Inflammatory macrophage treated with lipopolysaccharide for 4 hours (primary cell): ENCODE data around the gene LBP.
A peak's percentile ranks its signal among the peaks of the same experiment; 100 is the strongest.
"Not testable (repeated sequence)": the region's sequence is repeated elsewhere in the genome, so short reads cannot be mapped to it uniquely, and the experiment has no call there.

Experiments
- DNase-seq: peaks from one replicate; pipeline ENCODE4 v3.0.0-alpha.2; 2020

LBP gene

DNA sequence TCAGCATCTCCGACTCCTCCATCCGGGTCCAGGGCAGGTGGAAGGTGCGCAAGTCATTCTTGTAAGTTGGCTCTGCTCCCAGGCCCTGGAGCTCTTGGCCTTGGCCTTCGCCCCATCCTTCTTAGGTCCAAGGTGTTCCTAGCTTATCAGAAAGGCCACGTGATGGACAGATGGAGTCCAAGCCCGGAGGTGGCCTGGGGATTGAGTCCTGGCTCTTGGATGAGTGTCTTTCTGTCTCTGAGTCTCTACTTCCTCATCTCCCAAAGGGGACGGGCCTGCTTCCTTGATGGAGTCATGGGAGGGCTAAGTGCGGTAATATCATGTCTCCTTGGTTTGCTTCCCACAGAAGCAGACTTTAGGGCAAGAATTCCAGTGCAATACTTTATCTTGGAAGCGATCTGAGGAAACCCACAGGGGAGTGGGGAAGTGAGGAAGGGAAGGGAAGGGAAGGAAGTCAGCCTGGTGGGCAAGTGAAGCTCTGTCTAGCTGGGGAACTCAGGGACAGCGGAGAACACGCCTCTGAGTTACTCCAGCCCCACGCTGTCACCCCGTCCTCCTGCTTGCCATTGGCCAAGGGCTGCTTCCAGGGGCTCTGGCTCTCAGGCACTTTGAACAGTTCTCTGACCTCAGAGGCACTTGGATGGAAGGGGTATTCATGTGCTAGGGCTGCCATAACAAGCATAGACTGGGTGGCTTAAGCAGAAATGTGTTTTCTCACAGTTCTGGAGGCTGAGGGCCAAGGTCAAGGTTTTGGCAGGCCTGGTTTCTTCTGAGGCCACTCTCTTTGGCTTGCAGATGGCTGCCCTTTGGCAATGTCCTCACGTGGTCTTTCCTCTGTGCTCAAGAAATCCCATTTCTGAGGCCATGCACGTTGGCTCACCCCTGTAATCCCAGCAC, 4.8 kb downstream of the LBP start:
- peak; percentile 18 for DNase-seq

DNA sequence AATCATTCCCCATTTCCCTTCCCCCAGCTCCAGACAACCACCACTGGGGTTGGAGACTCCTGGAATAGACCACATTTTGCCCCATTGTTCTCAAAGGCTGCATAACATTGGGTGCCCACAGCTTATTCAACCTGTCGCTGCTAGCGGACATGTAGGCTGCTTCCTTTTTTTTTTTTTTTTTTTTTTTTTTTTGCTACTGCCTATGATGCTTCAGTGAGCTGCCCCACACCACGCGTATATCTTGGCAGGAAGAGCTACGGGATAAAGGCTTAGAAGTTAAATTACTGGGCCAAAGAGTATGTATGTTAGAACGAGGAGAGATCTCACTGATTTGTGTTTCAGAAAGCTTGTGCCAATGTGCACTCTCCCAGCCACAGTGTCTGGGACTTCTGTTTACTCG, 7.0 kb downstream of the LBP start:
- peak; percentile 13 for DNase-seq

DNA sequence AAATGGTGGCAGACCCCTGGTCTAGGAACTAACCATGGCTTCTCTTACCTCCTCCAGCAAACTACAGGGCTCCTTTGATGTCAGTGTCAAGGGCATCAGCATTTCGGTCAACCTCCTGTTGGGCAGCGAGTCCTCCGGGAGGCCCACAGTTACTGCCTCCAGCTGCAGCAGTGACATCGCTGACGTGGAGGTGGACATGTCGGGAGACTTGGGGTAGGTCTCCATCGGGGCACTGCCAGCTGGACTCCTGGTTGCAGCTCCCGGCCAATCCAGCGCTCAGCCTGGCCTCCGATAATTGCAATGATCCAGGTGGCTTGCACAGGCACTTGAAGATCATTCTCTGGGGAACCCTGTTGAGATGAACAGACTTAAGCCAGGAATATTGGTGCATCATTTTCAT, 7.9 kb downstream of the LBP start:
- no peak for DNase-seq

DNA sequence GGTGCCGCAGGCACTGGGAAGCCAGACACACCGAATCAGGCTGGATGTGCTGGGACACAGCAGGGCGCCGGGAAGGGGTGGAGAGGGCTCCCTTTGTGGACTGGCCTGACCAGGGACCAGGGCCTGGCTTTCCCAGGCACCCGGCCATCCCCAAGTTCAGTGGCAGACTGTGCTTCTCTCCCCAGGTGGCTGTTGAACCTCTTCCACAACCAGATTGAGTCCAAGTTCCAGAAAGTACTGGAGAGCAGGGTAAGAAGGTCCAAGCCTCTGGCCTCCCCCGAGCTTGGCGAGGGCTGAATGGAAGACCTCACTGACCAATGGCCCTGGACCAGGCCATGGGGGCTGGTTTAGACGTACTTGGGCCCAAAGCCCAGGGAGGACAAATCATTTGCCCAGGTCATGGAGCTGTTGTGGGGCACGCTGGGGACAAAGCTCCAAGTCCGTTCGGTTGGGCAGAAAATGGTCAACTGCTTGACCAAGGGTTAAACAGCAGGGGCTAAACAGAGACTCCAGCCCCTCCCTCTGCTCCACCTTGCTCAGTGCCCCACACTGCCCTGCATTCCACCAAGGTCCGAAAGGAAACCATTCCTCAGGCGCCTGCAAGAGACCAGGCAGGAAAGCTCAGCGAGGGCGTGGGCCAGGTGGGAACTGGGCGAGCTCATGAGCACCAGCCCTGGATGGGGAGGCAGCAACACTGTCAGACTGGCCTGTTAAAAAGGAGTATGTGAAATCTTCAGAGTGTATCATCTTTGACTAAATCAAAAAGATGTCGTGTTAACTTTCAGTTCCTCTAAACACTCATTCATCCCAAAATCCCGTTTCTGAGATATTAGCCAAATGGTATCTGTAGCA, 9.1 kb downstream of the LBP start:
- peak; percentile 81 for DNase-seq

DNA sequence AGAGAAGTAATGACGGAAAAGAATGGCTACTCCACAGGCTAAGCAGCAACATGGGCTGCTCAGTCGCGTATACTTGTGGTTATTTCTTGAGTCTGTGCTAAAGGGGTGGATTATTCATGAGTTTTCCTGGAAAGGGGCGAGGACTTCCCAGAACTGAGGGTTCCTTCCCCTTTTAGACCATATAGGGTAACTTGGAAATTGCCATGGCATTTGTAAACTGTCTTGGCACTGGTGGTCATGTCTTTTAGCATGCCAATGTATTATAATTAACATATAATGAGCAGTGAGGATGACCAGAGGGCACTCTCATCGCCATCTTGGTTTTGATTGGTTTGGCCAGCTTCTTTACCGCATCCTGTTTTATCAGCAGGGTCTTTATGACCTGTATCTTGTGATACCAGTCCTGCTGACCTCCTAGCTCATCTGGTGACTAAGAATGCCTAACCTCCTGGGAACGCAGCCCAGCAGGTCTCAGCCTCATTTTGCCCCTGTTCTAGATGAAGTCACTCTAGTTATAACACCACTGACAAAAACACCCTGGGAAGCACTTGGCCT, 11.4 kb downstream of the LBP start:
- peak; percentile 80 for DNase-seq

DNA sequence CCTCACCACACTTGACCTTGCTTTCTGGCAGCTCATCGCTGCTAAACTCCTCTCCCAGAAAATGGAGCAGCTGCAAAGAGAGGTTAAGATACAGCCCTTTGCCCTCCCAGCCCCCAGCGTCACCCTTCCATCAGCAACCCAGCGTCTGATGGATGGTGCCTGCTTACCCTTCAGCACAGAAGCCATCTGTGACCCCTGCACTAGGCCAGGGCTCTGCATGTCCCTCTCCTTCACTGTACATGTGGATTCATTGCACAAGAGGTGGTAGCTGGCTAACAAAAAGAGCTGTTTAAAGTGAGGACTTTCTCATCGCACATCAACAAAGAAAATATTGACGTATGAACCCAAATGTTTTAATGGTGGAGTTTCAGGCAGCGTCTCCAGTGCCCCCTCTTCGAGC, 12.3 kb downstream of the LBP start:
- no peak for DNase-seq

DNA sequence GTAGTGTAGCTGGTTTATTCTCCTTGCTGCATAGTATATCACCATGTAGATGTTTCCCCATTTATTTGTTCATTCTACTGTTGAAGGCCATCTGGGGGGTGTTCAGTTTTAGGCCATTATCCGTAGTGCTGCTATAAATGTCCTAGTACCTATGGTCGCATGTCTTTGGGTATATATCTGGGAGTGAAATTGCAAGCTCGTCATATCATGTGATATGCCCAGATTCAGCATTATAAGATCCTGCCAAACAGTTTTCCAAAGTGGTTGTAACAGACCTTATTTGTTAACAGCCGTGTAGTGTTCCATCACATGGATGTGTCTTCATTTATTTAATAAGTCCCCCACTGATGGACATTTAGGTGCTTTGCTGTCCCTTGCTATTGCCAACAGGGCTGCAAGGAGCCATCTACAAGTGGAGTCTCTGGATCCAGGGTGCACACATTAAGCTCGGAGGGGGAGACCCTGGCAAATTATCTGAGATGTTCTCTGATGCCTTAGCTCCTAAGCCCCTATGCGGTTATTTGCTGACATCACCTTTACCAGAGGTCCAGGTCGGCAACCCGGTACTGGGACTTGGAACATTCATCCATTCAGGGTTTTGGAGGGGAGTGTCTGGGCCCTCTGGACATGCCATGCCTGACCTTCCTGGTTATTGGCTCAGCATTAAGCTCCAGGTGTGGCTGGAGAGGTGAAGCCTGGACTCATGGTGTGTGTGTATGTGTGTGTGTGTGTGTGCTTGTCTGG, 16.9 kb downstream of the LBP start:
- no peak for DNase-seq

DNA sequence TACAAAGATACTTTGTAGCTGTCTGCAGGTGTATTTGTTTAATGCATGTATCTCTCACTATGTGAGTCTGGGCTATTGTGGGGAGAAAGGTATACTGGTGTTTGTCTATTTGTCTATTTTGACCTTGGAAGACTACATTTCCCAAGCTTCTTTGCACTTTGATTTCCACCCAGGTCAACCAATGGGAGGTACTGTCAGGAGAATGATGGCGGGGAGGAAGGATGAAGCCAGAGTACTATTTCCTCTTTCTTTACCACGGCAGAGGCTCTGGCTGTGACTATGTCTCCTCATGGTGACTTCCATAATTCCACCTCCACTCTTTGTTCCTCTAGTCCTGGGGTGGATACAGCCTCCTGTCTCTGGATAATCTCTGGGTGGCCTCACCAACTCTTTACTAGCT, 23.1 kb downstream of the LBP start:
- DNase-seq: peak; percentile 62

DNA sequence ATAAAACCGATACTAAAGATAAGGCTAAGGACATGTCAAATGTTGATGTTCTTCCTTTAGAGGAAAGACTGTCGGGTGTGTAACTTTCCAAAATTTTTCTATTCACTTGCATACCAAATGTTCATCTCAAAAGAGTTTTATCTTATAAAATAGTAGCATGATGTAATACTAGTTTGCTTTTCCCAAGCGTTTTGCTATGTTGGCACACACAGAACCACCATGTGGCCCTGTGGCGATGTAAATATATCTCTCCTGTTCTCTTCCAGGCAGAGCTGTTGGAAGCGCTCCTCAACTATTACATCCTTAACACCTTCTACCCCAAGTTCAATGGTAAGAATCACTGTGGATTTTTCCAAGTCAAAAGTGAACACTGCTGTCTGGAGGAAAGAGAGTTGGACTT, 26.5 kb downstream of the LBP start:
- no peak for DNase-seq

DNA sequence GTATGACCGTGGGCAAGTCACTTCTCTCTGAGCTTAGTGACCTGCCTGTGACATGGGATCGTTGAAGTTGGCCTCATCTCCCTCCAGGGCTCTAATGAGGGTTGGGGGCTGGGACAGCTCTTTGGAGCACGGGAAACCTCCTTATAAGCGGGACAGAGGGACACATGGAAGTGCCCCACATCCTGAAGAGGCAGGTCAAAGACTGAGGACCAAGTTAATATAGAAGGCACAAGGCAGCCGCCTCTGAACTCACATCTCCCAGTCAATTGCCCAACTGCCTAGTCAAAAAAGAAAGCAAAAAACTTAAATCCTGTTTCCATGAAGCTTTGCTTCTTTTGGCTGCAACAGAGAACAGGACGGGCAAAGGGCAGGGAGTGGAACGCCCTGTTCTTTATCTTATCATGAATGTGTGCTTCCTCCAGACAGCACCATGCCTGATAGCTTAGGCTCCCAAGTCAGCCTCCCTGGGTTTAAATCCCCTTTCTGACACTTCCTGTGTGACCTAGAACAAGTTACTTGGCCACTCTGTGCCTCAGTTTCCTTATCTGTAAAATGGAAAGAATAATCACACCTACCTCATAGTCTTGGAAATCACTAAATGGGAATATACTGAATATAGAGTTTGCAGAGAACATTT, 27.1 kb downstream of the LBP start:
- no peak for DNase-seq

DNA sequence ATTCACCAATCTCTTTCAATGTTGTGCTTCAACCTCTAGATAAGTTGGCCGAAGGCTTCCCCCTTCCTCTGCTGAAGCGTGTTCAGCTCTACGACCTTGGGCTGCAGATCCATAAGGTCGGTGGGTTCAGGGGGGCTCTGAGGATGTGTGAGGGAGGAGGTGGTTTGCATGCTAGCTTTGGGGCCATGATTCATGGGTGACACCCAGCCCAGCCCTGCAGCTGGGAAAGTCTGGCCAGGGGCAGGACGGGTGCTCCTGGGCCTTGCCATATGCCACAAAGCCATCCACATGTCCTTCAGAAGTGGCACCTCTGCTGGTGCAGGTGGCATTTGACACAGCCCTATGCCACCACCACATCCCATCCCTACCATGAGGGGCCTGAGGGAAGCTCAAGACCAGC, 27.6 kb downstream of the LBP start:
- DNase-seq: no peak

DNA sequence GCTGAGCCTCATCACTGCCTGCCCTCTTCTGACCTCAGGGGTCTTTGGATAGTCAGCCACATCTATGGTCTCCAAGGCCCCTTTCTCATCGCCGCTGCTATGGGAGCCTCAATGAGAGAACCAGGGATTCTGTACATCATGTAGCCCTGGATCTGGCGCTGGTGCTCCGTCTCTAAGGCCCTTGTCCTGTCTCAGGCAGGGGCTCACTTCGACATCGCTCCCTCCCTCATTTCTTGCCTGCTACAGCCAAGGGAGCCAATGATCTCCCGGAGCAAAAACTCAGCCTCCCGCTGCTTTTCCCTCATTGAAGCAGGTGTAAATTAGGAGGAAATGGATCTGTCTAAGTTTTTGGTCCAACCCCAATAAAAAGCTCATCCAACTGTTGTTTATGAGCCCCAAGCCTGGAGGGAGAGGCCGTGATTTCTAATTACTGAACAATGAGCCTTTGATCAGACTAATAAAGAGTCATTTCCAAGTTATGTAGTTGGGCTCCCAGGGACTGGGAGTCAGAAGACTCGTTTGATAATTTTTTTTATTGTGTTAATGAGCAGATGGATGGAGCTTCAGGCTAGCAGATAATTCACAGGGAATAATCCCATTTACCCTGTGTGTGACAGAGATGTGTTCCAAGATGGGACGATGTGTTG, 30.9 kb downstream of the LBP start:
- DNase-seq: no peak

DNA sequence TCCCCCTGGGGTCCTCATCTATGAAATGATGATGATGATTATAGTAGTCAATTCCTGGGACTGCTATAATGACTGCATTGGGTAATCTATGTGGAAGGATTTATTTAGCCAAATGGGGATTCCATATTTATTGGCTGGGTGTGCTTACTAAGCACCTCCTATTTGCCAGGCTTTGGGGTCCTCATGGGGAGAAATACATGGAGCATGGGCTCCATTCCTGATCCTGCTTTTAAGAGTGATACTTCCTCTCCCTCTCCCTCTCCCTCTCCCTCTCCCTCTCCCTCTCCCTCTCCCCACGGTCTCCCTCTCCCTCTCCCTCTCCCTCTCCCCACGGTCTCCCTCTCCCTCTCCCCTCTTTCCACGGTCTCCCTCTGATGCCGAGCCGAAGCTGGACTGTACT, 31.6 kb downstream of the LBP start:
- DNase-seq: not testable (repeated sequence)

DNA sequence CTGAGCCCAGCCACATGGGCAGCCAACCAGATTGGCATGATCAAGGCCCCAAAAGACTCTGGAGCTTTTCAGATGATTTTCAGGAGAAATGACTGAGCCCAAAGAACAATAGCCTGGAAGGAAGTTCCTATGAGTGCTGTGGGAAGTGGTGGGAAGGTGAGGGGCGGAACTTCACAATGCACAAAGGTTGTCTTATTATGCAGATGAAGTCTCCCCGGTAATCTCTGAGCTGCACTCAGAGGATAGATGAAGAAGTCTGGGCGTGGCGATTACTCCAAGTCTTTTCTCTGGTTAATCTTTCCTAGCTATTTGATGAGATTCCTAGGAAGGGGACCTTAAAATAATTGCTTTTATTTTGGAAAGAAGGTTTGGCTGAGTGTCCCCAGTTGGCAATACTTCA, 36.9 kb downstream of the LBP start:
- DNase-seq: no peak

DNA sequence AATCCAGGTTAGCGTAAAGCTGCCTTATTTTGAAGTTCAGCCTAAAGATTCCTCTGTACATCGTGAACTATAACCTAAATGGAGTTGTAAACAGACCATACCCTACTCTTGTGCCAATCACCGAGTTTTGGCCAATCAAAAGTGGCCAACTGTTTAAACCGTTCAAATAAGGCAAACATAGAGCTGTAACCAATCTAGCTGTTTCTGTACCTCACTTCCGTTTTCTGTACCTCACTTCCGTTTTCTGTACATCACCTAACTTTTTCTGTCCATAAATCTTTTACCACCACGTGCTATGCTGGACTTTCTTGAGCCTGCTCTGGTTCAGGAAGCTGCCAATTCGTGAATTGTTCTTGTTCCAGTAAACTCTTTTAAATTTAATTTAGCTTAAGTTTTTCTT, 39.7 kb downstream of the LBP start:
- DNase-seq: peak; percentile 17

DNA sequence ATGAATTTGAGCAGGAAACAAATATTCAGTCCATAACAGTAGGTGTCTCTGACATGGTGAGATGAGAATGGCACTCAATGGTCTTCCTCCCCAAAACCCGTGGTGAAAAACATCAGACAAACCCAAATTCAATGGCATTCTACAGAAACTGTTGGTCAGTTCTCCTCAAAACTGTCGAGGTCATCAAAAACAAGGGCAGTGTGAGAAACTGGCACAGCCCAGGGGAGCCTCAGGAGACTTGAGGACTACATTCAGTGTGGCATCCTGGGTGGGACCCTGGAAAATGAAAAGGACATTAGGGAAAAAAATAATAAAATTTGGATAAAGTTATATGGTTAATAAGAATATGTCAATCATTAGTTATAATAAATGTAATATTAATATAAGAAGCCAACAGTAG, 40.6 kb downstream of the LBP start:
- DNase-seq: no peak

DNA sequence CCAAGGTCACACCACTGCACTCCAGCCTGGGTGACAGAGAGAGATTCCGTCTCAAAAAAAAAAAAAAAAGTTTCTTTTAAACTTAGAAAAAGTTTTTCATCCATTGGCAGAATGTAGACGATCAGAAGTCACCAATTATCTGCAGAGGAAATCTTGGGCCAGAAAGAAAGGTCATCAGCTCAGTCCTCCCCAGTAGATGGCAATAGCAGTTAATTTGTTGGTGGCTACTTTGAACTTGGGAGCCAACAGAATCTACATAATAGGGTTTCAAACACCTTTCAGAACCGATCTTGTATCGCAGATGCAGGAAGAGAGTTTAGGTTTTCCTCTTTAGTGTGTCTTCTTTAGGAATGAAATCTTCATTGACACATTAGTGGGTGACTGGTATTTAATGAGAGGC, 41.7 kb downstream of the LBP start:
- no peak for DNase-seq

DNA sequence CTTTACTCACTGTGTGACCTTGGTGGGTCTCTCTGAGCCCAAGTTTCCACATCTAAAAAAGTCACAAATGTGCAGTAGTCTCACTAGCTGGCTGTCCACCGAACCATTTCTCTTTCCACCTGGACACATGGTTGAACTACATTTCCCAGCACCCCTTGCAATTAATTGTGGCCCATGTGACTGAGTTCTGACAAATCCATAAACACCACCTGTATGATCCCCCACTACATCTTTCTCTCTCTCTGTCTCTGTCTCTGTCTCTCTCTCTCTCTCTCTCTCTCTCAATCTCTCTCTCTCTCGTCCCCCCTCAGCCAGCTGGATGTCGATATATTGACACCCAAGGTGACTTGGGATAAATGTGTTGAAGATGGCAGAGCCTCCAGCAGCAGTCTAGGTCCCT, 46.1 kb downstream of the LBP start:
- DNase-seq: no peak

DNA sequence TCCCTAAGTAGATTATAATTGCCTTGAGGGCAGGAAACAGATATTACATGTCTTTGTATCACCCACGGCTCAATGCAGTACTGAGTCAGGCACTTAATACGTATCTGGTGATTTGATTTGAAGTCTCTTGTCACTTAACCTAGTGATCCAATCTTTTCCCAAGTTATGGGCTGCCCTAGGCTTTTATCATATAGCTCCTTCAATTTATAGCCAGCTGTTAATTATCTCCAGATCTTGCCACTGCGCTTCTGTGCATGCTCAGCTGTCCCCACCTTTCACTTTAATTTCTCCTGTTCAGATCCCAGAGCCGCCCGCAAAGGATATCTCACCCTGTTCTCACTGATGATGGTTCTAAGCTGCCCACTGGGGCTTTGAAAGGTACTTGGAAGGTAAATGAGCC, 47.0 kb downstream of the LBP start:
- DNase-seq: no peak

DNA sequence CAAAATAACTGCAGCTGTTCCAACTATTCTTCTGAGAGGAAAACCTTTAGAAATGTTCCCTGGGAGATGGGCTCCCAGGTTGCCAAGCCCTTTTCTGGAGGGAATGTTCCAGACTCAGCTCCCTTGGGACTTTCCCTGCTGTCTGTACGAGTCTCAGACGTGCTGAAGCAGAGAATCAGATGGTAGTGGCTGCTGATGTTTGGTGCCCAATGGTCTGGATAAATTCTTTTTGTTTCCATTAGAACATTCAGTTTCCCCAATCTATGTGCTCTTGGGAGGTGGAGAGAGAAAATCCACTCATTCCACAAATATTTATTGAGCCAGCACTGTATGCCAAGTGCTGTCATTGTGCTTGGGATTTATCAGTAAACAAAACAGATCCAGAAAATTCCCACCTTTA, 48.9 kb downstream of the LBP start:
- no peak for DNase-seq

DNA sequence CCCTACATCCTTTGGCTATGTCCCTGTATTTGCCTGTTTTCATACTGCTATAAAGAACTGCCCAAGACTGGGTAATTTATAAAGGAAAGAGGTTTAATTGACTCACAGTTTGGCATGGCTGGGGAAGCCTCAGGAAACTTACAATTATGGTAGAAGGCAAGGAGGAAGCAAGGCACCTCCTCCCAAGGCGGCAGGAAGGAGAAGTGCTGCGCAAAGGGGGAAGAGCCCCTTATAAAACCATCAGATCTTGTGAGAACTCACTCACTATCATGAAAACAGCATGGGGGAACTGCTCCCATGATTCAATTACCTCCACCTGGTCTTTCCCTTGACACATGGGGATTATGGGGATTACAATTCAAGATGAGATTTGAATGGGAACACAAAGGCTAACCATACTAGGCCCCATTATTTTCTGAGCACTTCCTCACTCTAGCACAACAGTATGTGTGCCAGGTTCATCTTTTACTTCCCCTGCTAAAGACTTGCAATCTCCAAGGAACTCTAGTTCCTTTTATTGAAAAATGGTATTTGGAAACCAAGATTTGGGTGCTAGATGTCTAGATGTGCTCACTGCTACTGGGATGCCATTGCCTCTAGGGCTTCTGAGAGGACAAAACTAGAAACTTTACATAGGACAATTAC, 49.6 kb downstream of the LBP start:
- peak; percentile 30 for DNase-seq

DNA sequence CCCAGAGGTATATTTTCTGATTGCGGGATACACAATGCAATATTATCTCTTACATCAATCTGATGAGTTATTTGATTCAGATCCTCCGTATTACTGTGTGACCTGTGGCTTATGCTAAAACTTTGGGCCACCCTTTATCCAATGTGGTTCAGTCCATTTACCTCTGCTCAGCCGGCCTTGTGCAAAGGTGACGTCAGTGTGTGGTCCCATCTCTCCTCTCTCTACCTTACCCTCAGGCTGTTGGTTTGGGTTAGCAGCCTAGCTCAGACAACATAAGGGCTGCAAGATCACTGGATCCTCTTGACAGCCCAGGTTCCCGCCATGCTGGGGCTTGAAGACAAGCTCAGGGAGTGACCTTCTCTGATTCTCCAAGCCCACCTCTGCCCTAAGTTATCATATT, 55.8 kb downstream of the LBP start:
- no peak for DNase-seq
